SU-DHL-6 (cell line): Measurements from ENCODE around the gene GREM1.

ENCODE experiments used
- H2AFZ ChIP-seq: fragments of 200-600 bp; sonication (generic); 2 replicates; pipeline ENCODE4 v1.6.1; 2014; ENCODE audit warnings: low read depth, mild to moderate bottlenecking, moderate library complexity, mixed read lengths, antibody characterized with exemption, low read length; ENCODE audit not compliant: severe bottlenecking
- H3F3A ChIP-seq: fragments of 200-600 bp; shearing (Covaris generic); 2 replicates; pipeline ENCODE4 v1.6.0; 2016; ENCODE audit warnings: antibody characterized with exemption, mild to moderate bottlenecking; ENCODE audit not compliant: insufficient read depth
- H3K27ac ChIP-seq: fragments of 200-600 bp; sonication (generic); 2 replicates; pipeline ENCODE4 v1.5.1; 2016; ENCODE audit warnings: low read depth, mild to moderate bottlenecking, low read length, moderate library complexity, mixed read lengths
- H3K27me3 ChIP-seq: fragments of 200-600 bp; sonication (generic), shearing (Covaris generic); 2 replicates; pipeline ENCODE4 v1.6.0; 2014; ENCODE audit warnings: mild to moderate bottlenecking, low read length
- H3K36me3 ChIP-seq: fragments of 200-600 bp; sonication (generic); 2 replicates; pipeline ENCODE4 v1.6.1; 2014; ENCODE audit warnings: mild to moderate bottlenecking, low read length, mixed read lengths
- H3K4me2 ChIP-seq: fragments of 300-600, 200-600 bp; shearing (Covaris generic), sonication (generic); 2 replicates; pipeline ENCODE4 v1.6.0; 2014; ENCODE audit warnings: low read length, low read depth, mild to moderate bottlenecking; ENCODE audit not compliant: poor library complexity, severe bottlenecking
- H3K4me3 ChIP-seq: fragments of 200-600 bp; sonication (generic); 2 replicates; pipeline ENCODE4 v1.5.1; 2014; ENCODE audit warnings: antibody characterized with exemption, low read length, mild to moderate bottlenecking, mixed read lengths; ENCODE audit not compliant: insufficient read depth, poor library complexity, severe bottlenecking
- H3K79me2 ChIP-seq: fragments of 200-600 bp; sonication (generic); 2 replicates; pipeline ENCODE4 v1.6.1; 2014; ENCODE audit warnings: mild to moderate bottlenecking, low read length, moderate library complexity; ENCODE audit not compliant: insufficient read depth
- H3K9ac ChIP-seq: fragments of 200-600 bp; sonication (generic); 2 replicates; pipeline ENCODE4 v1.7.0; 2014; ENCODE audit warnings: mild to moderate bottlenecking, low read length
- H3K9me2 ChIP-seq: fragments of 200-600 bp; sonication (generic); replicated peaks from 2 replicates; pipeline ENCODE4 v1.6.1; 2014; ENCODE audit warnings: low read length; ENCODE audit not compliant: insufficient read depth
- H3K9me3 ChIP-seq: fragments of 200-600 bp; sonication (generic); 2 replicates; pipeline ENCODE4 v1.6.1; 2014; ENCODE audit warnings: low read length, mixed read lengths; ENCODE audit not compliant: insufficient read depth
- H4K20me1 ChIP-seq: fragments of 200-600 bp; sonication (generic); 2 replicates; pipeline ENCODE4 v1.6.1; 2014; ENCODE audit warnings: low read depth, mild to moderate bottlenecking, antibody characterized with exemption, low read length, moderate library complexity, mixed read lengths
- CTCF ChIP-seq: fragments of 200-600 bp; sonication (generic); IDR thresholded peaks from one replicate; pipeline ENCODE4 v1.5.1; 2017; ENCODE audit warnings: antibody characterized with exemption, mild to moderate bottlenecking, low read length, moderate library complexity; ENCODE audit not compliant: insufficient read depth, poor library complexity, severe bottlenecking
- EZH2phosphoT487 ChIP-seq: fragments of 200-600 bp; sonication (generic), shearing (Covaris generic); conservative IDR thresholded peaks from 2 replicates; pipeline ENCODE4 v1.6.1; 2018; ENCODE audit warnings: mild to moderate bottlenecking, antibody characterized with exemption, low read length, moderate library complexity, mixed read lengths

The GREM1 gene

GRCh38 chr15:32736701-32737061 is 18.9 kb downstream of the GREM1 start:
- no peak overlapping the region for H3K27ac ChIP-seq
- no peaks in the 10 kb centered on the region for H3K36me3 ChIP-seq
- 0 out of 2 replicates have a peak, but pooled peaks cover 5% of the 10 kb centered on the region for H3K9me2 ChIP-seq
- no peaks in the 10 kb centered on the region for H3K9me3 ChIP-seq
- no peak overlapping the region for H2AFZ ChIP-seq
- no peak overlapping the region for H3K9ac ChIP-seq
- H3K79me2 ChIP-seq = no peaks in the 10 kb centered on the region
- no peaks in the 10 kb centered on the region for H4K20me1 ChIP-seq
- H3K27me3 ChIP-seq = no peaks in the 10 kb centered on the region
- H3K4me3 ChIP-seq = no peak overlapping the region
- no peaks in the 10 kb centered on the region for H3F3A ChIP-seq
- H3K4me2 ChIP-seq = no peak overlapping the region
- TF ChIP-seq CTCF = no peak

- H4K20me1 ChIP-seq = no peaks in the 10 kb centered on the region
- H3K9me3 ChIP-seq = no peaks in the 10 kb centered on the region
- no peaks in the 10 kb centered on the region for H3K79me2 ChIP-seq
- H3K9ac ChIP-seq = no peak overlapping the region
- no peak overlapping the region for H2AFZ ChIP-seq
- H3K27ac ChIP-seq = no peak overlapping the region
- no peak for TF ChIP-seq EZH2phosphoT487
- no peak for TF ChIP-seq CTCF
- no peak overlapping the region for H3K4me3 ChIP-seq
- no peaks in the 10 kb centered on the region for H3F3A ChIP-seq
- H3K9me2 ChIP-seq = 0 out of 2 replicates have a peak, but pooled peaks cover 5% of the 10 kb centered on the region
- H3K27me3 ChIP-seq = no peaks in the 10 kb centered on the region
- no peaks in the 10 kb centered on the region for H3K36me3 ChIP-seq
- H3K4me2 ChIP-seq = no peak overlapping the region
Measured at GRCh38 chr15:32737304-32737703, 19.5 kb downstream of the GREM1 start.

GRCh38 chr15:32738666-32739065 is 20.9 kb downstream of the GREM1 start:
- H3K9me2 ChIP-seq = 0 out of 2 replicates have a peak, but pooled peaks cover 5% of the 10 kb centered on the region
- H3K79me2 ChIP-seq = no peaks in the 10 kb centered on the region
- no peaks in the 10 kb centered on the region for H3K9me3 ChIP-seq
- no peak overlapping the region for H3K4me2 ChIP-seq
- H3K4me3 ChIP-seq = no peak overlapping the region
- TF ChIP-seq CTCF = no peak
- TF ChIP-seq EZH2phosphoT487 = no peak
- no peaks in the 10 kb centered on the region for H4K20me1 ChIP-seq
- no peaks in the 10 kb centered on the region for H3K27me3 ChIP-seq
- H3K36me3 ChIP-seq = no peaks in the 10 kb centered on the region
- no peak overlapping the region for H3K9ac ChIP-seq
- H2AFZ ChIP-seq = no peak overlapping the region
- no peaks in the 10 kb centered on the region for H3F3A ChIP-seq
- H3K27ac ChIP-seq = no peak overlapping the region
